NCI-H1417 (cell line): Measurements from ENCODE around the gene GREM2.

ENCODE experiments used
- DNase-seq, 3 experiments: peaks; one replicate each; lab custom pipeline; 2025; lab: John Stamatoyannopoulos, UW

Gene GREM2

GRCh38 chr1:240455228-240455821, 156.6 kb downstream of the GREM2 start:
- no peak for DNase-seq

GRCh38 chr1:240445369-240445768, 166.6 kb downstream of the GREM2 start:
- DNase-seq, result no peak

GRCh38 chr1:240441669-240442068, 170.3 kb downstream of the GREM2 start:
- DNase-seq, result no peak
